ENCODE measurements around the gene SRSF10.
"Not testable (repeated sequence)": the region's sequence is repeated elsewhere in the genome, so short reads cannot be mapped to it uniquely, and the experiment has no call there.

Gene SRSF10

DNA sequence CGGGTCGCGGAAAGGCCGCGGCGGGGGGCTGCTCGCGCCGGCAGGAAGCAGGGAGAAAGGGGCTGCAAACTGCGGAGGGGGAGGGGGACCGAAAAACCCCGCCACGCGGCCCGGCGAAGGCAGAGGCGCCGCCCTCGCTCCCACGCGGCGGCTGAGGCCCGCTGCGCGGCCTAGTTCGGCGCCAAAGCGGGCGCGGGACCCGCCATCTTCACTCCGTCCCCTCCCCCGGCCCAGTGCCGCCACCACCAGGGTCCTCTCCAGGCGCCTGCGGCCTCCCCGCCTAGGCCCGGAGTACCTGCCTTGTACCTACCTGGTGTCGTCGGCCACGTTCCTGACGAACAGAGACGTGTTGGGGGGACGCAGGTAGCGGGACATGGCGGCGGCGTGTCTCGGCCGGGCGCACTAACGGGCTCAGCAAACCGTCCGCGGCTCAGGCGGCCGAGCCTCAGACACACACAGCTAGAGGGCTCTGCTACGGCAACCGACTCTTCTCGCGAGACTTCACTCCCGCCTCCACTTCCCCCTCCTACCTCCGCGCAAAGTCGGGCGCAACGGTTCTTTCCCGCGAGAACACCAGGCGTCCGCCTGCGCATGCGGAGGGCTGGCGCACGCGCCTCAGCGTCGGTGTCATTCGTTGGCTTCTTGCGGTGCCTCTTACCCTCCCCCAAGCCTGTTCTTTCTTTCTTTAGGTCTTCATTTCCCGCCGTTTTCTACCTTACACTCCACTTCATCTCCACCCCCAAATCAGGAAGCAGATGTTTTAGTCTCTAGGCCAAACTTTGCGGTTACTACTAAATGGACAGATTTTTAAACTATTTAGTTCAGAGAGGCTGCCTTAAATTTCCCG, at the start of gene SRSF10:
TSS of gene SRSF10 (minus strand) at position 447 of the 847 bp plus-strand sequence. CDS start at position 375, 72 bp downstream.
- DNase-seq (ENCODE audit: low spot score): peak; percentile 99

DNA sequence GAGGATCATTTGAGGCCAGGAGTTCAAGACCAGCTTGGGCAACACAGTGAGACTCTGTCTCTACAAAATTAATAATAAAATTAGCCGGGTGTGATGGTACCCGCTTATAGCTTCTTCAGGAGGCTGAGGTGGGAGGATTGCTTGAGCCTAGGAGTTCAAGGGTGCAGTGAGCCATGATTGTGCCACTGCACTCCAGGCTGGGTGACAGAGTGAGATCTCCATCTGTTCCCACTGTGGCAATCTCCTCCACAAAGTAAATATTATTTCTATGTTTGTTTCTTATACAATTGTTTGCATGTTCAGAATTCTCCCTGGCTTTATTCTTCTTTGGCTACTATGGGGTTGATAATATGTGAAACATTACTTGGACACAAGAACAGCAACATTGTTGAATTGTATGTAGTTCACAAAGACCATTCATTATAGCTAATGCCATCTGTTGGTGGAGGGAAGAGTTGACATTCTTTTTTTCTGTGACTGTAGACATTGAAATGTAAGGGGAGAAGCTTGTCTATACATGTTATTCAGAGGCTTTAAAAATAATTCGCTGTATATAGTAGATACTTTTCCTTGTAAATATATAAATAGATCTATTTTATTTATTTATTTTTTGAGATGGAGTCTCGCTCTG, 47.8 kb upstream of the SRSF10 start:
- peak; percentile 48 for DNase-seq (ENCODE audit: low spot score)

DNA sequence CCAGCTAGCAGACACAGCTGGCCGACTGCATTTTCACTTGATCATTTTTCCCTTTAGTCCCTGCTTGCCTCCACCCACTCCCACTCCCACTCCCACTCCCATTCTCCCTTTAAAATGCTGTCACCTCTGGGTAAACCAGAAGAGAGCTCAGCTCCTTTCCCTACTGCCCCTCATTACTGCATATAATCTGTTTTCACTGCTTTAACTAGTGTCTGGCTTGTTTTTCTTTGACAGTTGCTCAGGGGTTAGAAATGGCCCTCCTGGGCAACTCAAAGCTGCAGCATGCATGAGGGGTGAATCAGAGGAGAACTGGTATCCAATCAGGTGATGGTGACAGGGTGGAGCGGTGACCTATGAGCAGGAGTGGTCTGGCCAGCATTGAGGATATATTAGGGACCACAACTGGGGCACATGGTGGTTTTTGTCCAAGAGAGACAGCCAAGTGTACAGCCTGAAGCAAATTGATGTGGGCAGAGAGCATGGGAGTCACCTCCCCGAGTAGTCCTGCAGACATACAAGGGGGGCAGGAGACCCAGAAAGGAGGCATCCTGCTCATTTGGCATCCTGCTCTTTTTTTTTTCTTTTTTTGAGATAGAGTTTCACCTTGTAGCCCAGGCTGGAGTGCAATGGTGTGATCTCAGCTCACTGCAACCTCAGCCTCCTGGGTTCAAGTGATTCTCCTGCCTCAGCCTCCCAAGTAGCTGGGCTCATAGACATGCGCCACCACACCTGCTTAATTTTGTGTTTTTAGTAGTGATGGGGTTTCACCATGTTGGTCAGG, 42.6 kb upstream of the SRSF10 start:
- peak; percentile 60 for DNase-seq (ENCODE audit: low spot score)

DNA sequence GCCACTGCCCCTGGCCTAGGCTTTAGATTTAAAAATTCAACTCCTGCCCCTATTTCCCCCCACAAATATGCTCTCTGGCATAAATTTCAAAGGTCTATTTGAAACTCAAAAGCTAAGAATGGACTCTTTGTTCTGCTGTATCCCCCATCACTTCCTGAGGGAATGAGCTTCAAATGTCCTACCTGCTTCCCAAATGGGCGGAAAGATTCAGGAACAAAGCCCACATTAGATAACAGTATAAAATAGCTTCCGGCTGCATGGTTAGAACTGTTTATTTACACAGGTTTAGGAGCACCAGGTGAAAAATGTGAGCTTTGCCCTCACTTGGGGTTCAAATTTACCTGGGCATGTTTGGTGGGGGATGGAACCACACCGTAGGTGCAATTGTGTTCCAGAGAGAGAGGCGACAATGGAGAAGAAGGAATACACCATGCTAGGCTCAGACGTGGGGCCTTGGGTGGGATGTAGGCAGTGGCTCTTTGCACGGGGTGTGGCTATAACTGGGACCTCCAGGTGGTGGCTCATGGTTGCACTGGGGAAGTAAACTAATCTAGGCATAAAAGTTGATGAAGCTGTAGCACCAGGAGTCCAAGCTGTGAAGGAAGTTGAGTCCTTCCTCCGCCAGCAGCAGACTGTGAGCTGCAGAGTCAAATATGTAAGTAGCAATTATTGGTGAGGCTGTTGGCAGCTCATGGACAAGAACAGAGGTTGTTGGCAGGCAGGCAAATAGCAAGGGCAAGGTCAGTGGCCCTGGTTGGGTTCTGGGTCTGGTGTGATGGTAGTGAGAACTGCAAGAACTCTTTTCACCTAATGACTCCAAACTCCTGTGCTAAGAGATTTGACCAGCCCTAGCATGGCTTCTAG, 41.5 kb upstream of the SRSF10 start:
- DNase-seq (ENCODE audit: low spot score): peak; percentile 16

DNA sequence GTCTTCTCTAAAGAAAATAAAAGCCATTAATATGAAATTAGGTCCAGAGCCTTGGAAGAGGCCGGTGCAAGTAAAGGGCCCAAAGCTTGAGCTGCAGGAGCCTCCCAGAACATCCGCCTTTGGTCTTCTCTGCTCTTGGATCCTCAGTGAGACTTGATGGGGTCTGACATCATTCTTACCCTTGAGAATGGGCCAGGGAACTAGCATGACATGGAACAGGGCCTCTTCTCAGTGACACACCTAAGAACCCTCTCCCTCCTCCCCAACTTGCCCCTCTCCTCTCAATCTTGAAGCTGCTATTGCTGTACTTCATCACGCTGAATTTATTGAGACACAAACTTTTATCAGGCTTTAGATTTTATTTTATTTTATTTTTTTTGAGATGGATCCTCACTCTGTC, 40.3 kb upstream of the SRSF10 start:
- no peak for DNase-seq (ENCODE audit: low spot score)

DNA sequence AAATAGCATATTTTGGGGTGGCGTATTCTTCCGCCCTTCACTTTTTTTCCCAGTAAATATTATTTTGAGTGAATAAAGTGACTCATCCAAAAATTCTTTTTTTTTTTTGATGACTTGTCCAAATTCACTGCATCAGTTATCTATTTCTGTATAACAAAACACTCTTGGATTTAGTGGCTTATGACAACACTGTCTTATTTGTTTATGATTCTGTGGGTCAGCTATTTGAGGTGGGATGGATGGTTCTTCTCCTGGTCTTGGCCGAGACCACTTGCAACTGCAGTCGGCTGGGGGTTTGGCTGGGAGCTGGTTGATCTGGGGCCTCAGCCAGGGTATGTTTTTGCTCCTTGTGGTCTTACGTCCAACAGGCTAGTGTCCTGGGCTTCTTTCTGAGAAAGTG, 39.9 kb upstream of the SRSF10 start:
- DNase-seq (ENCODE audit: low spot score): no peak

DNA sequence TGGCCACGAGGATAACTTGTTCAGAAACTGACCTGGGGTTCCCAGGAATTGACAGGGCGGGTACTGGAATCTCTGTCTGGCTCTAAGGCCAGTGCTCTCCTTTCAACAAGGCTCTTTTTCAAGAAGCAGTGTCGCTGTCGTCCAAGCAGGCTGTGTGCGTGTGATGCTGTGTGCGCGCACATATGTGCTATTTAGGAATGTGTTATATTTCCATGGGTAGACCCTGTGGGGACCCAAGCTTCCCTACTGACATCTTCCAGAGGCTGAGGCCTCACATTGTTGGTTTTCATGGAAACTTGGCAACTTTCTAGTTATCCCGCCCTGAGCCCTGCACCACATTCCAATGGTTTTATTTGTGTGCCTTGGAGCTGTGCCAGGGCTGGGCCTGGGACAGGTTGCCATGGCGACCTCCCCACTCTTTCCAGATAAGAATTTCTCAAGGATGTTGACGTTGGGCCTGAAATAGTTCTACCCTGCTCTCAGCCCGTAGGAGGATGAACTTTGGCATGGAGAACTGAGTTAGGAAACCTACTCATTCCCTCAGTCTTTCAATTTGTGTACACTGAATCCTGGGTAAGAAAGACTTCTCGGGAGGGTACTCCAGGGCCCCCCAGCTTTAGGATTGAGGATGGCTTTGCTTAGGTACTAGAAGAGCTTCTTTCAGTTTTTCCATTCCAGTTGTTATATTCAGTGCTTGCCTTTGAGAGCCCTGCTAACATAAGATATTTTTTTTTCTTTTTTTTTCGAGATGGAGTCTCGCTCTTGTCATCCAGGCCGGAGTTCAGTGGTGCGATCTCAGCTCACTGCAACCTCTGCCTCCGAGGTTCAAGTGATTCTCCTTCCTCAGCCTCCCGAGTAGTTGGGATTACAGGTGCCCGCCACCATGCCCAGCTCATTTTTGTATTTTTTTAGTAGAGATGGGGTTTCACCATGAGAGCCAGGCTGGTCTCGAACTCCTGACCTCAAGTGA, 38.8 kb upstream of the SRSF10 start:
- DNase-seq (ENCODE audit: low spot score): peak; percentile 67

DNA sequence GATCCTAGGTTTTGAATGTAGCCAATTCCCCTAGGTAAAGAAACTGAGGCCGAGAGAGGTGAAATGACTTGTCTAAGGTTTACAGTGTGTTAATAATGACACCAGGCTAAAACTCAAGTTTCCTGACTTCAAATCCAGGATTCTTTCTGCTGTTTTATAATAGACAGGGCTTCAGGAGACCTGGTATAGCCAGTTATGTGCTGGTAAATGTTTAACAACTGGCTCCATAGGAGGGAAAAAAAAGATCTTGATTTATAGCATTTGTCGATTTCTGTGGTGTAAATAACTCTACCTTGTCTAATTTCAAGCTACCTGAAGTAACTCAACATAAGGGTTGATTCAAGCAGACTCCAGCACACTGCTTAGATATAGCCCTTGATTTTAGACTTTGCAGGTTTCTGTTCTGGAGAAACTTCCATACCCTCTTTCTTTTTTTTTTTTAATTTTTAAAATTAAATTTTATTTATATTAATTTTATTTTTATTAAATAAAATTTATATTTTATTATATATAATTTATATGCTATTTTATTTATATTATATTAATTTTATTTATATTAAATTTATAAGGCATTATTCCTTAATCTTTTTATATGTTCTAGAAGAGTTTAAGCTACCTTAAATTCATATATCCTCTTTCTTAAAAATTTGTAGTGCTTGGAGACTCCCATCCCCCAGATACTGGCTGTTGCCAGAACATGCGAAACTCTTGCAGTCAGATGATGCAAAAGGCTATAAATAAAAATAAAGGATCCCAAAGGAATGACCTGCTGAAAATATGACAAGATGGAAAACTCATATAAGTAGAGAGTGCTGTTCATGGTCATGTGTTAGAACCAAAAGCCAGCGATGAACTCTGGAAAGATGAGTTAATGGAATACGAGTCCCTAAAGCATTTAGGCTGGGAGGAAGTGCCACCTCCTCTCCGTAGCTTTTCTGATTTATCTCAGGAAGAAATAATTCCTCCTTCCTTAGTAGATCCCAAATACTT, 35.4 kb upstream of the SRSF10 start:
- DNase-seq (ENCODE audit: low spot score): no peak

DNA sequence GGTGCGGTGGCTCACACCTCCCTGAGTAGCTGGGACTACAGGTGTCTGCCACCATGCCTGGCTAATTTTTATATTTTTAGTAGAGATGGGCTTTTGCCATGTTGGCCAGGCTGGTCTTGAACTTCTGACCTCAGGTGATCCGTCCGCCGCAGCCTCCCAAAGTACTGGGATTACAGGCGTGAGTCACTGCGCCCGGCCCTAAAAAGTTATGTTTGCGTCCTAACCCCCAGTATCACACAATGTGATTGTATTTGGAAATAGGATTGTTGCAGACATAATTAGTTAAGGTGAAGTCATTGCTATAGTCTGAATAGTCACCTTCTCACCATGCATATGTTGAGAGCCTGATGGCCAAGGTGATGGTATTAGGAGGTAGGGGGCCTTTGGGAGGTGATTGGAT, 32.8 kb upstream of the SRSF10 start:
- not testable (repeated sequence) for DNase-seq (ENCODE audit: low spot score)

DNA sequence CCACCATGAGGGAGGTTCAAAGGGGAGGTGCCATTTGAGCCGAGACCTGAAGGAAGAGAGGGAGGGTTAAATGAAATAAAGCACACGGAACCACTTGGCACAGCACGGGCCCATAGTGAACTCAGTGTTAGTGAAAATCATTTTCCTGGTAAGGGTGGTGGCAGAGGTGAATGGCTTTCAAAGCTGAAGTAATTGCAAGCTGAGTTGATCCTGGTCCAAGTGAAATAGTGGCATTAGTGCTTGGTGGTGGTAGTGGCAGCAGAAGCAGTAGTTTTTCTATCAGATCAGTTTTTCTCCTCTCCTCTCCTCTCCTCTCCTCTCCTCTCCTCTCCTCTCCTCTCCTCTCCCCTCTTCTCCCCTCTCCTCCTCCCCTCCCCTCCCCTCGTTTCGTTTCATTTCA, 30.5 kb upstream of the SRSF10 start:
- DNase-seq (ENCODE audit: low spot score): no peak

DNA sequence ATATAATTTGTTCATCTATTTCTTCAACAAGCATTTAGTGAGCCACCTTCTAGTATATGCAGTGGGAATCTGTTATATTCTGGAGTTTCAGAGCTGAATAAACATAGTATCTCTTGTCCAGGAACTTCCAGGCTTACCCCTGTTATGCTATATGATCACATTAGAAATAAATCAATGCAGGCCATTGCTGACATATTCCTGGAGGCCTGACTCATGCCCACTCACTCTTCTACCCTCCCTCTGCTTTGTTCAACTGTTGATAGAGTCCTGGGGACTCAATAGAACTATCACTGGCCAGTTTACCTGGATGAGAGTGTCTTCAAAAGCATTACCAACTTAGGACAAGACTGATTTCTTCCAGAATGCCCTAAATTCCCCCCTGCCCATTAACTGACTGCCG, 29.3 kb upstream of the SRSF10 start:
- no peak for DNase-seq (ENCODE audit: low spot score)

DNA sequence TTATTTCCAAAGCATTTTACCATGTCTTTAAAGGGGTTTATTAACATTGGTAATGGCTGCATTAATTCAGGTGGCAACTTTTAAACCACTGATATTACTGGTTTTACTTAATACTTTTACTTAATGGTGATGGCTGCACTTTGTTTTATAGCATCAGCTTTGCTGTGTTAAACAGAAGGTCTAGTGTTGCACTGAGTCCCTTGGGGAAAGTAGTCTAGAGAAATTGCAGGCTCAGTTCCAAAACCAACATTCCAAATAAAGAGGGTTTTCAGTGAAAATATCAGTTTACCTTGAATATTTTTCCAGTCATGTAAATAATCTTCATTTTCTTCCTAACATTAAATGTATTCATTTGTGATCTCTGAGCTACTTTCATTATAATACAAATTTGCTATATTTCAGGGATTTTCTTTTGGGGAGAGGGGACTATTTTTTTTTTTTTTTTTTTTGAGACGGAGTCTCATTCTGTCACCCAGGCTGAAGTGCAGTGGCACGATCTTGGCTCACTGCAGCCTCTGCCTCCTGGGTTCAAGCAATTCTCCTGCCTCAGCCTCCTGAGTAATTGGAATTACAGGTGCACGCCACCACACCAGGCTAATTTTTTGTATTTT, 28.6 kb upstream of the SRSF10 start:
- not testable (repeated sequence) for DNase-seq (ENCODE audit: low spot score)

DNA sequence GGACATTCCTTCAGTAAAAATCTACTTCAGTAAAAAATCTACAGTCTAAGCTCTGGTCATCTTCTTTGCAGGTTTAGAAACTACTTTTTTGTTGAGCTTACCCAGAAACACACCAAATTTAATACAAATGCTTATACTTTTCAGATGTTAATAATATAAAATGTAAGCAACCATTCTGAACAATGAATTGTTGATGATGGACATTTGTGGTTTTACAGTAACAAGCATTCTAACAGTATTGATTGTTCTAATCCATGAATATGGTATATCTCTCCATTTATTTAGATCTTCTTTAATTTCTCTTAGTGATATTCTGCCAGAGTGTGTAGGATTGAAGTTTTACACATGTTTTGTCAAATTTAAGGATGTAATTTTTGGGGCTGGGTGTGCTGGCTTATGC, 27.0 kb upstream of the SRSF10 start:
- DNase-seq (ENCODE audit: low spot score): no peak

DNA sequence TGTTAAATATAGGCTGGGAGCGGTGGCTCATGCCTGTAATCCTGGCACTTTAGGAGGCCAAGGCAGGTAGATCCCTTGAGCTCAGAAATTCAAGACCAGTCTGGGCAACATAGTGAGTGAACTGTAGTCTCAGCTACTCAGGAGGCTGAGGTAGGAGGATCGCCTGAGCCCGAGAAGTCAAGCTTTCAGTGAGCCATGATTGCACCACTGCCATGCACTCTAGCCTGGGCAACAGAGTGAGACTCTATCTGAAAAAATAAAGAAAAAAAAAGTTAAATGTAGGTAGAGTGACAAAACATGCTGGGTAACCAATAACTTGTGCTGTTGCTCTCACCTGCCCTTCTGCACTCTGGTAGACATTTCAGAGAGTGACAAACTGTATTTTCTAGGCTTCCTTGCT, 25.0 kb upstream of the SRSF10 start:
- no peak for DNase-seq (ENCODE audit: low spot score)

DNA sequence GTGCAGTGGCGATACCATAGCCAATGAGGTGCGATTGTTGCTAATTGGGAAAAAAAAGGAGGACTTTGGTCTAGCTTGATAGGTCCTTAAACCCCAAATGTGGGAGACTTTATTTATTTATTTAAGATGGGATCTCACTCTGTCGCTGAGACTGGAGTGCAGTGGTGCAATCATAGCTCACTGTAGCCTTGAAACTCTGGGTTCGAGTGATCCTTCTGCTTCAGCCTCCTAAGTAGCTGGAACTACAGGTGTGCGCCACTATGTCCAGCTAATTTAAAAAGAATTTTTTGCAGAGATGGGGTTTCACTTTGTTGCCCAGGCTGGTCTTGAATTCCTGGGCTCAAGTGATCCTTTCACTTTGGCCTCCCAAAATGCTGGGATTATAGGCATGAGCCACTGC, 24.0 kb upstream of the SRSF10 start:
- no peak for DNase-seq (ENCODE audit: low spot score)

DNA sequence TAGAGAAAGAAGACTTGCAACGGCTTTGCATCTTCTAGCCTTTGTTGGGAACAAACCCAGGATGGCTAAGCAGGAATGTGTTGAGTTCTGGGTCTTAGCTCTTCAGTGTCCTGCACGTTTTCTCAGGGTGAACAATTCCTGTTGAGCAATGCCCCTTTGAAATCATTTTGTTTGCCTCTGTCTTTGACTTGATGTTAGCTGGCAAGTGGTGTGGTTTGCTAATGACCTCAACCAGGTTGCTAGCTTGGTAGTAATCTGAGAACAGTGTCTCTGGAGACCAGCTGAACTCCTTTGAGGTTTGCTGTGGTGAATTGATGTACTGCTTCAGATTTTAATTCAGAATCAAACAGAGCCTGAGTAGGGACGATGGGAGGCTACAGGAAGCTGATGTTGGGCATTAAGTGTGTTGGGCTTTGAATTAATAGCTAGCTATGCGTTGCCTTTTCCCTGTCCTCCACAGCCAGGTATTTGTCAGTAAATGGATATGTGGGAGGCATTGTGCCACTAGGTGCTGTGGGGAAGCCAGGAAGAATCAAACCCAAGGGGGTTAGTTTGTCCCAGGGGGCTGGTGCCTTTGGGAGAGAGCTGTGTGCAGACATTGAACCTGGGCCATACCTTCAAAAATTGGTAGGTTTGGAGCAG, 23.3 kb upstream of the SRSF10 start:
- DNase-seq (ENCODE audit: low spot score): no peak

DNA sequence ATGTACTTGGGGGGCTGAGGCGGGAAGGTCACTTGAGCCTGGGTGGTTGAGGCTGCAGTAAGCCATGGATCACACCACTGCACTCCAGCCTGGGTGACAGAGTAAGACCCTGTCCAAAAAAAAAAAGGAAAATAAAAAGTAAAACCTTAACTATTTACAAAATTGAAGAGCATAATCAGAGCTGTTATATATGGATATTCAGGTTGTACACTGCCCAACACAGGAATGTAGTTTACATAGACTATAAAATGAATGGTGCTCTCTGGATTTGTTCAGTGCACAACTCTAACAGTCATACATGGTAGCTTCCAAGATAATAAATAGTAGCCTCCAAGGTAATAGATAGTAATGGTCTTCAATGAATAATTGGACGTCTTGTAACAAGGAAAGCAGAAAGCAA, 22.6 kb upstream of the SRSF10 start:
- DNase-seq (ENCODE audit: low spot score): no peak

DNA sequence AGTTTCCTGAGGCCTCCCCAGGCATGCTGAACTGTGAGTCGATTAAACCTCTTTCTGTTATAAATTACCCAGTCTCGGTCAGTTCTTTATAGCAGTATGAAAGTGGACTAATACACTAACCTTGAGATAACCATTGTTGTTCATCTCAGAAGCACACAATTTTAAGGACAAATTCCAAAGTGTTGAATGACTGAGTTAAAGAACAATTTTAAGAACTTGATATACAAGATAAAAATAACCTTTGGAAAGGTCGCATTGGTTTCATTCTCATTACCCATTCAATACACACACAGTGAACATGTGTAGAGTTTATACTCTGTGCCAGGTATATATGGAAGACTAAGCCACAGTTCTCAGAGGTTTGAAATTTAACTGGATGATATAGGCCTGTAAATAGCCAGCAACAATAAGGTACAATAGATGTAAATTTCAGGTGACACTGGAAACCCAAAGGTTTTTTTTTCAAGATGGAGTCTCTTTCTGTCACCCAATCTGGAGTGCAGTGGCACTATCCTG, 19.1 kb upstream of the SRSF10 start:
- DNase-seq (ENCODE audit: low spot score): no peak
